DOHH2 (cell line): ENCODE results near the gene TUB.

Experiments used
- EZH2phosphoT487 ChIP-seq: fragments of 200-600 bp; sonication (generic); IDR thresholded peaks from 2 replicates; pipeline ENCODE4 v1.6.1; 2017; ENCODE audit warnings: borderline replicate concordance, mild to moderate bottlenecking, antibody characterized with exemption, low read length, moderate library complexity, mixed read lengths
- TF ChIP-seq, protein P1 (sequence below): fragments of 200-600 bp; sonication (generic); IDR thresholded peaks from one replicate; pipeline ENCODE4 v1.5.1; 2014; ENCODE audit warnings: antibody characterized with exemption, mild to moderate bottlenecking, low read depth, low read length; ENCODE audit not compliant: poor library complexity, severe bottlenecking

GRCh38 chr11:8080674-8081590 is at the start of gene TUB:
- TF ChIP-seq, protein P1, sequence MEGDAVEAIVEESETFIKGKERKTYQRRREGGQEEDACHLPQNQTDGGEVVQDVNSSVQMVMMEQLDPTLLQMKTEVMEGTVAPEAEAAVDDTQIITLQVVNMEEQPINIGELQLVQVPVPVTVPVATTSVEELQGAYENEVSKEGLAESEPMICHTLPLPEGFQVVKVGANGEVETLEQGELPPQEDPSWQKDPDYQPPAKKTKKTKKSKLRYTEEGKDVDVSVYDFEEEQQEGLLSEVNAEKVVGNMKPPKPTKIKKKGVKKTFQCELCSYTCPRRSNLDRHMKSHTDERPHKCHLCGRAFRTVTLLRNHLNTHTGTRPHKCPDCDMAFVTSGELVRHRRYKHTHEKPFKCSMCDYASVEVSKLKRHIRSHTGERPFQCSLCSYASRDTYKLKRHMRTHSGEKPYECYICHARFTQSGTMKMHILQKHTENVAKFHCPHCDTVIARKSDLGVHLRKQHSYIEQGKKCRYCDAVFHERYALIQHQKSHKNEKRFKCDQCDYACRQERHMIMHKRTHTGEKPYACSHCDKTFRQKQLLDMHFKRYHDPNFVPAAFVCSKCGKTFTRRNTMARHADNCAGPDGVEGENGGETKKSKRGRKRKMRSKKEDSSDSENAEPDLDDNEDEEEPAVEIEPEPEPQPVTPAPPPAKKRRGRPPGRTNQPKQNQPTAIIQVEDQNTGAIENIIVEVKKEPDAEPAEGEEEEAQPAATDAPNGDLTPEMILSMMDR, result no peak
- TF ChIP-seq EZH2phosphoT487, result no peak
